ENCODE data around the gene POU1F1.

DNA sequence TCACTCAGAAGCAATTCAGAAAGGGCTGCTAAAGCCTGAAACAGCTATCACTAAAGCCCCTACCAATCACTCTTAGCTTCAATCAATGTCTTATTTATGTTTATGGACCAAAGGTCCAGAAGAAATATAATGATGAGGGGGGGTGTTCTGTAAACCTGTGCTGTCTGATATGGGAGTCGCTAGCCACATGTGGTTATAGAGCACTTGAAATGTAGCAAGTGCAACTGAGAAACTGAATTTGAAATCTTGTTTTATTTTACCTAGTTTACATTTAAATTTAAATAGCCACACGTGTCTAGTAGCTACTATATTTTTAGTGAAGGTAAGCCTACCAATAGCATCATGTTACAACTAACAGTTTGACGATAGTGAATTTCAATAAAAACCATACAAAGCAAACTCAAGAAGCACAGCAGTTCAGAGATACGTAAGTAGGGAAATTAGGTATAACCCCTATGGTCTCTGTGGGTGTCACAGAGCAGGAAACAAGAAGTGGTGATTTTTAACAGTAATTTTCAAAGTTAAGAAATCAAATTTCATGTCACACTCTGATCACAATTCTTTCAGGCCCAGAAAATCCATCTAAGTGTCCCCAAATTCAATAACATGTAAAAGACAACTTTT, 3.6 kb downstream of the POU1F1 start:
- TF ChIP-seq CBX8 (IDR thresholded peaks at IDR 0.05; ENCODE audit: borderline replicate concordance, low read depth, low read length) = no peak
- no peak for TF ChIP-seq POLR2AphosphoS5 (IDR thresholded peaks at IDR 0.05; ENCODE audit: low read depth, low read length)
- TF ChIP-seq RAD21 (IDR thresholded peaks at IDR 0.05 in 1 of 2, conservative IDR thresholded peaks at IDR 0.05 in 1 of 2; ENCODE audit: low read depth in 2 of 2, low read length in 2 of 2) = no peak
- TF ChIP-seq, protein P1, sequence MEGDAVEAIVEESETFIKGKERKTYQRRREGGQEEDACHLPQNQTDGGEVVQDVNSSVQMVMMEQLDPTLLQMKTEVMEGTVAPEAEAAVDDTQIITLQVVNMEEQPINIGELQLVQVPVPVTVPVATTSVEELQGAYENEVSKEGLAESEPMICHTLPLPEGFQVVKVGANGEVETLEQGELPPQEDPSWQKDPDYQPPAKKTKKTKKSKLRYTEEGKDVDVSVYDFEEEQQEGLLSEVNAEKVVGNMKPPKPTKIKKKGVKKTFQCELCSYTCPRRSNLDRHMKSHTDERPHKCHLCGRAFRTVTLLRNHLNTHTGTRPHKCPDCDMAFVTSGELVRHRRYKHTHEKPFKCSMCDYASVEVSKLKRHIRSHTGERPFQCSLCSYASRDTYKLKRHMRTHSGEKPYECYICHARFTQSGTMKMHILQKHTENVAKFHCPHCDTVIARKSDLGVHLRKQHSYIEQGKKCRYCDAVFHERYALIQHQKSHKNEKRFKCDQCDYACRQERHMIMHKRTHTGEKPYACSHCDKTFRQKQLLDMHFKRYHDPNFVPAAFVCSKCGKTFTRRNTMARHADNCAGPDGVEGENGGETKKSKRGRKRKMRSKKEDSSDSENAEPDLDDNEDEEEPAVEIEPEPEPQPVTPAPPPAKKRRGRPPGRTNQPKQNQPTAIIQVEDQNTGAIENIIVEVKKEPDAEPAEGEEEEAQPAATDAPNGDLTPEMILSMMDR (IDR thresholded peaks at IDR 0.05; ENCODE audit: control extremely low read depth in 1 of 3, insufficient read depth in 1 of 3, low read depth in 1 of 3, low read length in 3 of 3) = no peak
- TF ChIP-seq TAF1 (IDR thresholded peaks at IDR 0.05; ENCODE audit: low read depth, low read length) = no peak
- no peak for TF ChIP-seq RFX5 (IDR thresholded peaks at IDR 0.05; ENCODE audit: borderline replicate concordance, low read depth, low read length)
